Body of pancreas (tissue), 4 donors: Measurements from ENCODE around the gene ERBB4. TPM values are rescaled to one million over a fixed set of nuclear protein-coding genes. Genes with fewer than 3 reads are reported as not detected.

Experiments
- ATAC-seq: fragments of 150-250 bp; one replicate; pipeline ENCODE4 v1.9.1; 2016
- DNase-seq, 4 donors: peaks; one replicate each; pipeline ENCODE4 v3.0.0-alpha.2; 2019
- H3K27ac ChIP-seq, 4 donors: fragments of 200-600 bp; sonication (generic); 1 replicate in 3 of 4; 2 replicates in 1 of 4; pipeline versions ENCODE4 v1.5.1 to v1.6.1; 2016 to 2019; ENCODE audit warnings: mild to moderate bottlenecking in 1 of 4, mixed read lengths in 1 of 4, moderate library complexity in 1 of 4
- H3K27me3 ChIP-seq, 2 donors: fragments of 200-600 bp; sonication (generic); one replicate each; pipeline ENCODE4 v1.6.0; 2016; ENCODE audit warnings: mild to moderate bottlenecking in 1 of 2
- H3K36me3 ChIP-seq, 2 donors: fragments of 200-600 bp; sonication (generic); replicated peaks in 1 of 2; 2 replicates each; pipeline ENCODE4 v1.5.1; 2016; ENCODE audit warnings: low read depth in 2 of 2; ENCODE audit not compliant: insufficient read depth in 1 of 2
- H3K4me1 ChIP-seq: fragments of 200-600 bp; sonication (generic); one replicate; pipeline ENCODE4 v1.6.0; 2016
- H3K4me3 ChIP-seq, 2 donors: fragments of 200-600 bp; sonication (generic); 1 replicate in 1 of 2; 2 replicates in 1 of 2; pipeline ENCODE4 v1.5.1; 2016 to 2019
- H3K9me3 ChIP-seq, 3 donors: fragments of 200-600 bp; sonication (generic); 1 replicate in 2 of 3; 2 replicates in 1 of 3; pipeline ENCODE4 v1.5.1; 2016
- CTCF ChIP-seq, 7 experiments: fragments of 450-650 bp in 4 of 7; fragments of 200-600 bp in 3 of 7; sonication (generic) in 3 of 7; IDR thresholded peaks; one replicate each; pipeline ENCODE4 v1.5.1; 2016 to 2019; ENCODE audit warnings: antibody characterized with exemption in 7 of 7
- POLR2A ChIP-seq, 3 donors: fragments of 450-650 bp; IDR thresholded peaks; one replicate each; pipeline ENCODE4 v1.6.1; 2016; ENCODE audit warnings: antibody characterized with exemption in 3 of 3, mild to moderate bottlenecking in 2 of 3
- WGBS, 2 donors: methylation state at CpG; one replicate each; pipeline ENCODE4 v1.1.5; 2017; 5-methylcytosine and 5-hydroxymethylcytosine counted together
- intact Hi-C: fragments of 100-400 bp; cut with DNase I; formaldehyde crosslinking; loops from one replicate; pipeline ENCODE4 v1.15.1; 2023
- total RNA-seq, 2 donors: library from RNA; depleted of rRNA; stranded (reverse); fragments of >200 nt; gene quantifications; one replicate each; pipeline ENCODE4 v1.1.0, GENCODE V29; 2016

ERBB4 gene
- total RNA-seq, 2 donors from 2014 or later, result 1.6 to 4.4 TPM

- TF ChIP-seq CTCF (IDR thresholded peaks at IDR 0.05), result no peak
- TF ChIP-seq POLR2A (IDR thresholded peaks at IDR 0.05), result no peak
- Histone ChIP-seq H3K27me3 (no peaks in the 10 kb centered on the region), H3K4me1 (no peaks in the 10 kb centered on the region), H3K9me3 (no peaks in the 10 kb centered on the region), H3K36me3 (no peaks in the 10 kb centered on the region), H3K4me3 (no peak overlapping the region), H3K27ac (no peak overlapping the region)
- DNase-seq (no peak), ATAC-seq (no peak)
- intact Hi-C loops, result no loop called here
- WGBS, 2 donors, result 27 to 59% methylated on average over 1 of the region's 1 CpG
These were observed 829.2 kb downstream of the ERBB4 start for GRCh38 chr2:211709389-211709788.

- ATAC-seq (no peak), DNase-seq (no peak)
- no peak for TF ChIP-seq POLR2A (IDR thresholded peaks at IDR 0.05)
- no peak for TF ChIP-seq CTCF (IDR thresholded peaks at IDR 0.05)
- WGBS, 2 donors, result 47 to 72% methylated on average over 2 of the region's 2 CpGs
- H3K36me3 ChIP-seq, result no peaks in the 10 kb centered on the region
- H3K4me3 ChIP-seq, result no peak overlapping the region
- intact Hi-C loops, result no loop called here
- H3K4me1 ChIP-seq, result no peaks in the 10 kb centered on the region
- H3K9me3 ChIP-seq, result no peaks in the 10 kb centered on the region
- no peaks in the 10 kb centered on the region for H3K27me3 ChIP-seq
- H3K27ac ChIP-seq, result no peak overlapping the region
These were observed 845.9 kb downstream of the ERBB4 start for GRCh38 chr2:211692689-211693088.

DNA sequence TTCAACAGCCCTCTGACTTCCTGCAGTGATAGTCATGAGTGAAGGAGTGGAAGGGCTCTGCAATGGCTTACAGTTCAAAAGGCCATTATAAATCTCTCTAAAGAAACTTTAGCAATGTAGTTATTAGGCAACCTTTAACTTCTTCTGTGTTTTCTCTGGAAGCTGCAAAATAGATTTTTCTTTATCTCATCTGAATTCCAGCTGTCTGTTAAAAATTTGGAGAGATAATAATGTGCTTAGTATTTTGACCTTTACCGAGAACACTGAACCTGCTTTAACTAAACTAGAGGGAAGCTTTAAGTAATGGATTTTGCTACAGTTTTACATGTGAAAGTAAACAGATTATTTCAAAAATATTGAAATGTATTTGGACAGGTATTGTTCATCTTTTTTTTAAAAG lies 847.9 kb downstream of the ERBB4 start:
- no peaks in the 10 kb centered on the region for H3K27me3 ChIP-seq
- TF ChIP-seq POLR2A (IDR thresholded peaks at IDR 0.05), result no peak
- TF ChIP-seq CTCF (IDR thresholded peaks at IDR 0.05), result no peak
- DNase-seq, result no peak
- no peaks in the 10 kb centered on the region for H3K36me3 ChIP-seq
- ATAC-seq, result no peak
- H3K4me3 ChIP-seq, result no peak overlapping the region
- intact Hi-C loops, result no loop called here
- H3K27ac ChIP-seq, result no peak overlapping the region
- 36 to 46% methylated on average over 1 of the region's 1 CpG for WGBS, 2 donors
- H3K9me3 ChIP-seq, result no peaks in the 10 kb centered on the region
- no peaks in the 10 kb centered on the region for H3K4me1 ChIP-seq

GRCh38 chr2:211688196-211688595 lies 850.4 kb downstream of the ERBB4 start:
- intact Hi-C loops, result no loop called here
- Histone ChIP-seq H3K4me3 (no peak overlapping the region), H3K27me3 (no peaks in the 10 kb centered on the region), H3K27ac (no peak overlapping the region), H3K4me1 (no peaks in the 10 kb centered on the region), H3K9me3 (peaks cover 0 to 3% (median 0%) of the 10 kb centered on the region in 3 donors), H3K36me3 (no peaks in the 10 kb centered on the region)
- DNase-seq, result no peak
- 54 to 70% methylated on average over 2 of the region's 2 CpGs for WGBS, 2 donors
- no peak for TF ChIP-seq CTCF (IDR thresholded peaks at IDR 0.05)
- TF ChIP-seq POLR2A (IDR thresholded peaks at IDR 0.05), result no peak
- no peak for ATAC-seq

- TF ChIP-seq CTCF (IDR thresholded peaks at IDR 0.05), result no peak
- no peak for TF ChIP-seq POLR2A (IDR thresholded peaks at IDR 0.05)
- Histone ChIP-seq H3K9me3 (no peaks in the 10 kb centered on the region), H3K4me3 (no peak overlapping the region), H3K4me1 (no peaks in the 10 kb centered on the region), H3K27ac (no peak overlapping the region), H3K36me3 (no peaks in the 10 kb centered on the region), H3K27me3 (no peaks in the 10 kb centered on the region)
- DNase-seq (no peak), ATAC-seq (no peak)
- intact Hi-C loops, result no loop called here
- 50 to 78% methylated on average over 2 of the region's 2 CpGs for WGBS, 2 donors
These were observed 863.9 kb downstream of the ERBB4 start for GRCh38 chr2:211674715-211675114.
